Stimulated activated CD4-positive, alpha-beta T cell treated with anti-CD3 and anti-CD28 coated beads, Interleukin-15, amount 100 ng/mL, for 48 hours (primary cell): ENCODE data around the gene PIP4K2C.
"Not testable (repeated sequence)": the region's sequence is repeated elsewhere in the genome, so short reads cannot be mapped to it uniquely, and the experiment has no call there.

Source experiments
- DNase-seq, 2 donors: peaks; one replicate each; pipeline ENCODE4 v3.0.0-alpha.2; 2020; ENCODE audit warnings: low read depth in 2 of 2

PIP4K2C gene

DNA sequence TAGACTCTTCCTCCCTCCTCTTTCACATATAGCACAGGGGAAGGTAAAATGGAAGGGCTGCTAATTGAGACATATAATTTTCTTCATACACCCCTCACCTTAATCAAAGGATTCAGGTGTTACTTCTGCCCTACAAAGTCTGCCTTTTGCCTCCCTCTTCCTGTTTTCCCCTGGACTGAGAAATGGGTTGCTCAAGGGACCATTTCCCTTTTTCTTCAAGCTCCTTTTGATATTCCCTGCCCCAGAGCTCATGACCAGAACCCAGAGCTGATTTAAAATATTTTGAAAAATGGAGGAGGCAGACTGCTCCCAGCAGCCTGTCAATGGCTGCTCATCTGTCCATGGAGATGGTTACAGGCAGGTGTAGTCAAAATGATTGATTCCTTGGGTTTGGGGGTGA lies 6.3 kb upstream of the PIP4K2C start:
- DNase-seq = no peak

DNA sequence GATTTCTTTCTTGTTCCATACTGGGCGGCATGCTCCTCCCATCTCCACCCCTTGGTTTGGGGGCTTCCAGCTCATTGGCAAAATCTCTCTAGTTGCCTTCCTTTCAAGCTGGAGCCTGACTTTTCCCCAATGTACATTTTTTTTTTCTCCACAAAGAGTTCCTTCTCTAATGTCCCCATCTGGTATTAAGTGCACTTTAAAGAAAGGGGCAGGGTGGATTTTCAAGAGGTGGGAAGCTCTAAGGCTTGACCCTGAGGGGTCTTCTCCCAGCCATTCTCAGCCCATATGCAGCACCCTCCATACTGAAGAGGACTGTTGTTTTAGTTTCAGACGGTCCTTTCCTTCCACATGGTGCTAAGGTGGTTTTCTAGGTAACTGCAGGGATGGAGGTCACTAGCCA lies 5.8 kb upstream of the PIP4K2C start:
- DNase-seq = no peak

DNA sequence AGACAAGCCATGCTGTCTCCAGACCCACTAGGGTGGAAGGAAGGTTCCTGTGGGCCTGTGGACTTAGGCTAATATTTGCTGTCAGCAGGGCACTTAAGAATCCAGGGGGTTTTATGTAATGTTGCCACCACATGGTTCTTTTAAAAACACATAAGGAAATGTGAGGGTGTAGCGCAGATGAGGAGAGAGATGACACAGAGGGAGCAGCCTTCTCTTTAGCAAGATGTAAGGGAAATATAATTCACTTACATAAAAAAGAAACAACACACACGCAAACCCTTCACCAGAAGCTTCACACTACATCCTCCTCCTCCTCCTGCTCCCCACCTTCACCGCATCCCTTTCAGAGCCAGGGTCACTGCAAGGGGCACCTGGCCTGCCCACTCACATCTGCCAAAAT lies 4.9 kb upstream of the PIP4K2C start:
- no peak for DNase-seq

DNA sequence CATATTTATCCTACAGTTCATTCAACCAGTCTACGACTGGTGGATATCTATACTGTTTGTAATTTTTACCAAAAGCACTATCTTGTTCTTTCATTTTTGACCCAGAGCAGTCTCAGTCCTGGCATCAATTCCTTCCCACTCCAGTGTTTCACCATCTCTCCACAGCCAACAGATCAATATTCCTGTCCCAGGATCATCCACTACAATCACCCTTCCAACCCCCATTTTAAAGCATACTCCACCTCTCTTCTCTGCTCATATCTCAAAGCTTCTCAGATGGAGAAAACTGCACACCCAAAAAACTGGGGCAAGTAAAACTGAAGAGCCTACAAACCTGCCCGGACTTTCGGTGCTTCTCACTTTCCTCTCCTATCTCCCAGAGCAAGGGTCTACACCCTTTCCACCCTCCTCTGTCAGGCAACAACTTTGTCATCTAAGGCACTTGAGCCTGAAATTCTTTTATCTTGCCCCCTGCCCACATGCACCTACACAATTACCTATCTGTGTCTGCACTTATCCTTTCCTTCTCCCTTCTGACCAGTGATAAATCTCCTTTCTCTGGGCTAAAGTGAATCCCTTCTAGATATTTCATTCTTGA lies 4.1 kb upstream of the PIP4K2C start:
- DNase-seq = no peak

DNA sequence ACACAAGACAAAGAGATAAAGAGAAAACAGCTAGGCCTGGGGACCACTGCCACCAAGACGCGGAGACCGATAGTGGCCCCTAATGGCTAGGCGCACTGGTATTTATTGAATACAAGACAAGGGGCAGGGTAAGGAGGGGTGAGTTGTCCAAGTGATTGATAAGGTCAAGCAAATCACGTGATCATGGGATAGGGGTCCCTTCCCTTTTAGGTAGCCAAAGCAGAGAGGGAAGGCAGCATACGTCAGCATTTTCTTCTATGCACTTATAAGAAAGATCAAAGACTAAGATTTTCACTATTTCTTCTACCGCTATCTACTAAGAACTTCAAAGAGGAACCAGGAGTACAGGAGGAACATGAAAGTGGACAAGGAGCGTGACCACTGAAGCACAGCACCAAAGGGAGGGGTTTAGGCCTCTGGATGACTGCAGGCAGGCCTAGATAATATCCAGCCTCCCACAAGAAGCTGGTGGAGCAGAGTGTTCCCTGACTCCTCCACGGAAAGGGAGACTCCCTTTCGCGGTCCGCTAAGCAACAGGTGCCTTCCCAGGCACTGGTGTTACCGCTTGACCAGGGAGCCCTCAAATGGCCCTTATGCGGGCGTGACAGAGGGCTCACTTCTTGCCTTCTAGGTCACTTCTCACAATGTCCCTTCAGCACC lies 1.9 kb upstream of the PIP4K2C start:
- DNase-seq = not testable (repeated sequence)

DNA sequence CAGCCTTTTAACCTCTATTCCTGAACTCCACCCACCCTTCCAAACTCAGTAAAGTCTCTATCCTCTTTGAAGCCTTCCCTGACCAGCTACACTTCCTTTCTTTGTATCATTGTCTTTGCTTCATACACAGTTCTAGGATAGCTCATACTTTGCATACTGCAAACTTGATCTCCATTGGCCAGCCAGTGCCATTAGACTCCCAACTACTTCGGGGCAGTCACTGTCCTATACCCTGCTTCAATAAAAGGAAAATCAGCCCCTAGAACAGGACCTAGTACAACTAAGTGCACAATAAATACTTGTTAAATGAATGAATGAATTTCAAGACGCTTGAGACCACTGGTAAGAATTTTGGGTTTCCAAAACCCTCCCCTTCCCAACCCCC lies 521 bp upstream of the PIP4K2C start:
- no peak for DNase-seq

DNA sequence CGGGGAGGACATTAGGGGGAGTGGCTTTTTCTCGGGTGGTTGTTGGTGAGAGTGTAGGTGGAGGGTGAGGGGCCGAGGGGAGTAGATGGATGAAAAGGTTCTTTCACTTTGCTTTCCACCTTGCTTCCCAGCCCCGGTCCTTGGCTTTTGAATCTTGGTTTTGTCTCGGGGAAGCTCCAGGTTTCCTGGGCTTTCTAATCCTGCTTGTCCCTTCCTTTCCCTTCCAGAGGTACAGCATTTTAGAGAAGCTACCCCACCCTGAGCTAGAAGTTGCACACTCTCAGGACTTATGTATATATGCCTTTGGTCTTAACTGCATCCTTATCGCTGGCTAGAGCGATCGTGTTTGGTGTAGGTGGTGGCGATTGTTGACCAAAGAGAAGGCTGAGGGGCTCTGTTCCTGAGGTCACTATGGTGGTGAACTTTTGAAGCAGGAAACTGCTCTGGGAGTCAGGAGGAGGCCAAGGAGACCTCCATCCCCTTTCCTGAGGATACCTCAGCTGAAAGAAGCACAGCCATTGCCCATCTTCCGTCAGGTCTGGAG lies 862 bp downstream of the PIP4K2C start:
- DNase-seq = no peak

DNA sequence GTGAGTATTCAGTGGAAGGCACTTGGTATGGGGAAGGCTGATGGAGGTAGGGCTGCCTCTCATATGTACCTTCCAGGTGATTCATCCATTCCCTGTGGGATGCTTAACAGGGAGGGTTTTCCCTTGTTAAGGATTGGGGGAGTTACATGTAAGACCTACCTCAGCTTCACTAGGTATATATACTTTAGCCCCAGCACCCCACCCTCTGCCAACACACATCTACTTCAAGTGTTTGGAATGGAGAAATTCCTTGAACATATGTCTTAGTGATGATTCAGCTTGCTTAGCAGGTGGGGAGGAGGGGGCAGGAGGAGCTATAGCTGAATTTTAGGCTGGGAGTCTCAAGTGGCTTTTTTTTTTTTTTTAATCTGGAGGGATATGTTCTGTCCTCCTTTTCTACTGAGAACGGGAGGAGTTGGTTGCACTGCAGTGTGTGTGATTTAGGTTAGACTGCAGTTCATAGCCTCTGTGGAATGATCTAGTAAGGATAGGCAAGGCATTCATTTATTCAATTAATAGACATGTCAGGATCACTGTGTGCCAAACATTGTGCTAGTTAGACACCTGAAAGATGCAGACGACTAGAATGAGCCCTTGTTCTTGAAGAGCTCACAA lies 1.7 kb downstream of the PIP4K2C start:
- no peak for DNase-seq

DNA sequence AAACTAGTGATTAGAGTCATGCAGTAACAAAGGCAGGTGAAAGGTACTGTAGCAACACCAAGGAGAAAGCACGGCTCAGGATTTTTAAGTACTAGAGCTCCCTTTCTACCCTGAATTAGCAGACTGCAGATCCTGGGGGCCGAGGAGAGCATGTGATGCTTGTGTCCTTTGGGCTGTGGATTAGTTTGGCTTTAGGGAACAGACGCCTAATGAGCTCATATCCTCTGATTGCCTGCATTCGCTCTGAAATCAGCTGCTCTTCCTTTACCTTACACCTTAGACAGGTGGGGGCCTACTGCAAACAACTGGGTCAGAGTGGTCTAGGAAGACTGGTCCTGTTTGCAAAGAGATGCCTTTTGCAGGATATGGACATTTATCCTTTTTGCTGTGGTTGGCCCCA lies 2.2 kb downstream of the PIP4K2C start:
- no peak for DNase-seq

DNA sequence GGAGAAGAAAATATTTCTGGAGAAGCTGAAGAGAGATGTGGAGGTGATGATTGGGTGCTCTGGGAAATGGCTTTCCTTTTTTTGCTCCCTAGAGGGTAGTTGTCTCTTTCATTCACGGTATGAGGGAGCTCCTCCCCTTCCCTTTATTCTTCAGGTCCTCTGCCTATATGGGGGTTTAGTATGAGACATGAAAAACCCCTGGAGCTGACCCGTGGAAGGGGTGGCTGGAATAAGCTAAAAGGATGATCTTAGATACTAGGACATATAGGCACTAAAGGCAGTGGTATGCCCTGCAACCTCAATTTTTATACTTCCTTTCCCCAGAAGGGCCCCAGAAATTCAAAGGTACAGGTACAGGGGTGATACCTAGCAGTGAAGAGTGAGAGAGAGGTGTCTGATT lies 9.4 kb downstream of the PIP4K2C start:
- no peak for DNase-seq

DNA sequence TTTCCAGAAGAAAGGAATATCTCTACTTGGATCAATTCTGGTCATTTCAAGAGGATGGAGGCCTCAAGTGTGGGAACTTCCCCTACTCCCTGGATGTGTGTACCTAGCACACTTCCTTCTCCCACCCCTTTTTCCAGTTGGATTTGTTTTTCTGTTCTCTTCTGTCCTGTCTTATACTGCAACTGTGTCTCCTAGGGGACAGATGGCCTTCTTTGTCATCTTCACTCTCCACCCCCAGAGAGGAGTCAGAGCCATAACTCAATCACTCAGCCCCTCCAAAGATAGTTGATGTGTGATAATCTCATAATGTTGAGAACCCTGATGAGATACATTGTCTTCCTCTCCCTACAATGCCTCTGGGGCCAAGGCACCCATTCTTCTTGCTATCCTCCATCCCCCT lies 11.6 kb downstream of the PIP4K2C start:
- no peak for DNase-seq

DNA sequence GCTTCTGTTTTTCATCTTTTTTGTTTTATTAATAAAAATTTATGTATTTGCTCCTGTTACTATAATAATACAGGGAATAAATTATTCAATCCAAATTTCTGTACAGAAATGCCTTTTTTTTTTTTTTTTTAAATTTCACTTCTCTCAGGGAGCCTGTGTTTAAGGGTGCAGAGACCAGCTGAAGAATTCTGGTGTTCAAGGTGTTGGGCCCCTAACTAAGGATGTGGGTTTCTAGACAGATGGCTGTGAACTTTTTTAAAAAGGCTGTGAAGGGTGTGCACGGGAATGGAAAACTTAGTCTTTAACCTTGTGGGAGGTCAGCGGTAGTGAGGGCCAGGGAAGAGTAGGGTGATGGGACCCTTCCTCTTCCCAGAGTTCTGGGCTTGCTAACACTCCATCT lies 12.3 kb downstream of the PIP4K2C start:
- no peak for DNase-seq

DNA sequence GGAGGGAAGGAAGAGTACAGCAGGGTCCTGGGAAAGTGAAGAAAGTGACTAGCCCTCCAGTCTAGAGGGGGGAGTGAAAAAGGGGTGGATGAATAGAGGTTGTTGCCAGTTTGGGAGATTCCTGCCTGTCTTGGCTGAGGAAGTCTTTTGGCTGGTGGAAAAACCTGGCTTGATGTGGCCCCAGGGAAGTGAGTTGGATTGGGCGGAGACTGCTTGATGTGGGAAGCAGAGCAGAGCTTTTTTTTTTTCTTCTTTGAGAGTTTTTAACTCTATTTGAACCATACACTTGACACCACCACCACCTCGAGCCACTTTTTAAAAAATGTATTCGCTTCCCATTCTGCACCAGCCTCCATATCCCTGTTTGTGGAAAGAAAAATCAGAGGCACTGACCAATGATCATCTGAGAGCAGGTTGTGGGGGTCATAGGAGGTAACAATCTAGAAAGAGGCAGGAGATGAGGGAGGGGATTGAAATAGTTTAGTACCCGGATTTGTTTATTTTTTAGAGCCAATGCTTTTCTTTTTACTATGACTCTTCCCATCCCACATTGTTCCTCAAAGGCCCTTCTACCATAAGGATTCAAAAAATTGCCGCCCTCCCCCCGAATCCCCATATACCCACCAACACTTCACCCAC lies 12.9 kb downstream of the PIP4K2C start:
- no peak for DNase-seq

DNA sequence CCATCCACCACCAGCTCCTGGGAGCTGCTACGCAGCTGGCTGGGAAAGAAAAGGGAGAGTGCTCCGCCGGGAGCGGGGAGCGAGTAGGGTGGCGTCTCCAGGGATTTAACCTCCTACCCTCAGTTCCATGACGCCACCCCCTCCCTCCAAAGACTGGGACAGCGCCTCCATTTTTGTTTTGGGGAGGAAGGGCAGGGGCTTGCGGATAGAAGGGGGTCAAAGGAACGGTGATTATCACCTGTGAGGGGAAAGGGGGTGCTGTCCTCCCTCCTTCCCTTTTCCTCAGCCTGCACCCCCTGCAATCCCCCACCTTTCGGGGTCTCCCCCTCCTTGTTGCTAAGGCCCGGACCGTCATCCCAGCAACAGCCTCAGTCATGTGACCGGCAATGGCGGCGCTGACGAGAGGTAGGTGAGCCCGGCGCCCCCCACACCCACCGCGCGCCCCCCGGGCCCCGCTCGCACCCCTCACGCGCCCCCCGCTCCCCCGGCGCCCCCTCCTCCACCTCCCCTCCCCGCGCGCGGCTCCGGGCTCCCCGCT lies 13.5 kb downstream of the PIP4K2C start, which contains the start of gene DTX3:
Gene DTX3, plus strand, starts transcription at position 371 of the 538 bp plus-strand sequence. CDS start 1,694 bp downstream, outside the sequence.
- no peak for DNase-seq

DNA sequence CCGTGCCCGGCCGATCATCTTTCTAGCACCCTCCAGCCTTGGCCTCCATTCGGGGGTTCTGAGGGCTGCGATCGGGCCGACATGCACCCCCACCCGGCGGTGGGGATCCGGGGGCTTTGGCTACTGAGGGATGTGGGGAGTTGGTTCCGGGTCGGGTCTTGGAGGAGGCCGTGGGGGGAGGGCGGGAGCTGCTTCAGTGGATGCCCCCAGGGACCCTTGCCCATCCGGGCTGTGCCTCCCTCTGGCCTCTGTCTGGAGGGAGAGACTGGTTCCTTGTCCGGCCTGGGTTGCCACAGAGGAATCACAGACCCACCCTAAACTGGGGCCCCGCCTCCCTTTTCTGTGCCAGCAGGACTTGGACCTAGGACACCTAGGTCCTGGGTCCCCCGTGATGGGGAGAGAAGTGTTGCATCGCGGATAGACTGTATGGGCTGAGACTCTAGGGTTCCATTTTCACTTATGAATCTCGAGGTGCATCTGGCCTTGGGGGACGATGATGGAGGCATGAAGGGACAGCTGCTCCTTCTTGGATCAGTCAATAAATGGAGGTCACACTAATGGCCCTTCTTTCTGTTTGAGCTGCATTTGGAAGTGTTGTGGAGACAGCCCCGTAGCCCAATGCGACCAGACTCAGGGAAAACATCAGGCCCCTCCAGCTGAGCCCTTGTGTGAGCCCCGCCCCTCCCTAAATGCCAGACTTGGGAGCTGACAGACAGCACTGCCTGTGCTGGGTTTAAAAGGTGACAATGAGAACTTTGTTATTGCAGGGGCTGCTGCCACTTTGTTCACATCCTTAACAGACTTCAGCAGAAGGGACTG lies 14.2 kb downstream of the PIP4K2C start:
- DNase-seq = no peak

DNA sequence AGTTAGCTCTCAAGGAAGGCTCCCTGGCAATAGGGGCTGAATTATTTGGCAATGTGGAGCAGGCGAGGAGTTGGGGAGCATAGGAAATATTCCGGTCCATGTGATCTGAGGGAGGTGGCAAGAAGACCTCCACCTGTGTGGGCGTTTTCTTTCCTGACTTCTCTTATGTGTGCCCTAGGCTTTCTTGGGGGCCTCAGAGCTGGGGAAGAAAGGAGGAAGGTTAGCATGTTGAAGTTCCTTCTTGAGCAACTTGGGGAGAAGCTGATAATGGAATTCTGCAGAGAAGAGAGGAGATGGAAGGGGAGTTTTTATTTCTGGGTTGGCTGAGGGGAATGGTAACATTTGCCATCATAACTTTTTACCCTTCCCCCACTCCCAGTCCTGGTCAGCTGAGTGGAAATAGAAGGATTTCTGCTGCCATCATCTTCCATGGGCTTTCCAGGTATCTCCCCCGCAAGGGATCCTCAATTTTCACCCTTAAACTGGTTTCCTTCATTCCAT lies 14.9 kb downstream of the PIP4K2C start:
- DNase-seq = no peak

DNA sequence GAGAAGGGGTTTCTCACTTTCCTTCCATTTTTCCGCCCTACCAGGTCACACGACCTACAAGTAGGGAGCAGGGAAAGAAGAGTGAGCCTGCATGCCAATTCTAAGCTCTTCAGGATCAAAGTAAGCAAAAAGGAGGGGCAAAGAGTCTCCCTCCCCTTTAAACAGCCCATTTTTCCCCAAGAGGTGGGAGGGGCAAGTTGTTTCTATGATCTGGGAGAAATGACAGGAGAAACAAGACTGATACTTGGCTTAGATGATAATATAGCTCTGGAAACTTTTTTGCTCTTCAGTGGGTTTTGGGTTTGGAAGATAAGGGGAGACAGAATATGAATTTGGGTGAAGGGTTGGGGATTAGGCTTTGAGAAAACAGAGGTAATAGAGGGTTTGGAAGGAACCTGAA lies 15.4 kb downstream of the PIP4K2C start:
- DNase-seq = no peak

DNA sequence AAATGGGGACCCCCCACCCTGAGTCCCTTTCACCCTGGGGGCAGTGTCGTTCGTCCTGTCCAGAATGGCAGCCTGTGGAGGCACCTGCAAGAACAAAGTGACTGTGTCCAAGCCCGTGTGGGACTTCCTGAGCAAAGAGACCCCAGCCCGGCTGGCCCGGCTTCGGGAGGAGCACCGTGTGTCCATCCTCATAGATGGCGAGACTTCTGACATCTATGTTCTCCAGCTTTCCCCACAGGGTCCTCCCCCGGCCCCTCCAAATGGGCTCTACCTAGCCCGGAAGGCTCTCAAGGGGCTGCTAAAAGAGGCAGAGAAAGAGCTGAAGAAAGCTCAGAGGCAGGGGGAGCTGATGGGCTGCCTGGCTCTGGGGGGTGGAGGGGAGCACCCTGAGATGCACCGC lies 15.8 kb downstream of the PIP4K2C start:
- DNase-seq = no peak

DNA sequence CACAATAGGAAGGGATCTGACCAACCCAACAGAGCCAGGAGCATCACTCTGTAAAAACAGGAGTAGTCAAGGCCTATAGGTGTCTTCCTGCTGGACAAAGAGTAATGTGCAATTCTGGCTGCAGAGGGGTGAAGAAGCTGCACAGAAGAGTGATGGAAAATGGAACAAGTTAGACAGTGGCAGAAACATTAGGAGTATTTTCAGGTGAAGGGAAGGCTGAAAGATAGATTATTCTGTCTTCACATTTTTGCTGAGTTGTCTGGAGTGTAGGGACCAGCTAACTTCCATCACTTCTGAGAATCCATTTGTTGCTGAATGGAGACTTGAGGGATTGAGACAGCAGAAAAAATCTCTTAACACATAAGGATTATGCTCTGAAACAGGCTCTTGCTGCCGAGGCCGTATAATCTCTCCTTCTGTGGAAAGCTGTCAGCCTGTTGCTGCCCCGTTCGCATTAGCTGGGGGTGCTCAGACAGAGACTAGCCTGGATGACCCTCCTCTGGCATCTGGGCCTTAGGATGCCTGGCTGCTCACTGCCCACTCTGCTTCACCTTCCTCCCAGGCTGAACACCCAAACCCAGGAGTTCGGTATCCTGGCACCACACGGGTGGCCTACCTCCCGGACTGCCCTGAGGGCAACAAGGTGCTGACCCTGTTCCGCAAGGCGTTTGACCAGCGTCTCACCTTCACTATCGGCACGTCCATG lies 17.1 kb downstream of the PIP4K2C start:
- DNase-seq = no peak

DNA sequence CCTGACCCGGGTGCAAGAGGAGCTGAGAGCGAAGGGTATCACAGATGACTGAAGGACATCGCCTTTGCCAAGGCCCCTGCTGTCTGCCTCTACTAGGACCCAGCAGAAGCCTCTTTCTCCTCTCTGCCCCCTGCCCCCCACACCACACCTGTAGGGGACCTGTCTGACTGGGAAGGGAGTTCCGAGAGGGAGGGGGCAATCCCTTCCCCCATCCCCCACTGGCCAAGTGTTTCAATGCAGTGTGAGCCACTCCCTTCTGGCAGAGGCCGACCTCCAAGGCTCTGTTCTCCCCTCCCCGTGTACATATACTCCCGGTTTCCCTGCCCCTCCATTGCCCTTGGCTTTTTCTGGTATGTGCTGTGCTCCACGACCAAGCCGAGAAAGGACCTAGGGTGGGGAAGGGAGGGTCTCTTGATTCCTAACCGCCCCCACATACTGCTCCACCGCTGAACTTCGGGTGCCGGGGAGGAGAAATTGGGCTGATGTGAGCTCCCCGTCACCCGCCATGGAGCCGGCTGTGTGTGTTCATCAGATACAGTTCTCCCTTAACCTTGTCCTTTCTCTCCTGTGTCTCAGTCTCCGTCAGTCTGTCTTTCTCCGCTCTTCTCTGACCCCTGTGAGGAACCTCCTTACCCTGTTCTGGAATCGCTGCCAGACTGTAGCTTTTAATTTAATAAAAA lies 18.2 kb downstream of the PIP4K2C start:
- DNase-seq = no peak
